NCI-H510A treated with DMSO at 0.1 percent for 48 hours (cell line): ENCODE results near the gene ZNF787.
"Not testable (repeated sequence)": the region's sequence is repeated elsewhere in the genome, so short reads cannot be mapped to it uniquely, and the experiment has no call there.

Source experiments
- DNase-seq: peaks from one replicate; lab custom pipeline; 2025; lab: John Stamatoyannopoulos, UW

Gene ZNF787

DNA sequence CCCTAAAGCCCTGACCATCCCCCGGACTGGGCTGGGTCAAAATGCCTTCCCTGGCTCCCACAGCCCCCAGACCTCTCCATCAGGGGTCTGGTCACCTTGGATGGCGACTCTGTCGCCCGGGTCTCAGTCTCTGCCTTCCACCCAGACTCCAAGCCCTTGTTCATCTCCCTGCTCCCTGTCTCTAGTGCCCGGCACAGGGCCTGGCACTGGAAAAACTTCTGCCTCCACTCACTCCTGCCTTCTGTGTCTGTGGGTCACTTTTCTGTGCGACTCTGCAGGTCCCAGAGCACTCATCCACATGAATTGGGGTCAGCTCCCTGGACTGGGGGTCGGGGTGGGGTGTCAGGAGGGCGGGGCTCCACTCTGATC lies 1.1 kb downstream of the ZNF787 start:
- no peak for DNase-seq

DNA sequence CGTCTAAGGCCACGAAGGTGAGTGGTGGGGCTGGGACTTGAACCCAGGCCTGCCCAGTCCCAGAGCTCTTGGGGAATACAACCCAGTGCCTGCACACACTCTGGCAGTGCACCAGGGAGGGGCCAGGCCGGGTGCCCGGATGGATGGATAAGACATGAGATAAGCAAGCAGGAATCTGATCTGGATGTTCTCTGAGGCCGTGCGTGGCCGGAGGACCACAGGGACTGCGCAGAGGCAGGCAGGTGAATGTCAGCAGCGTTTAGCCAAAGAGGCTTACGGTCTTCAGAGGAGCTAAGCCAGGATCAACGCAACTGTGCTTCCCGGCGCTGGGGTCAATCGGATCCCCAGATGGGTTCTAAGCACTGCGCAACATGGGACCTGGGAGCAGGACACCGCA lies 1.5 kb downstream of the ZNF787 start:
- no peak for DNase-seq

DNA sequence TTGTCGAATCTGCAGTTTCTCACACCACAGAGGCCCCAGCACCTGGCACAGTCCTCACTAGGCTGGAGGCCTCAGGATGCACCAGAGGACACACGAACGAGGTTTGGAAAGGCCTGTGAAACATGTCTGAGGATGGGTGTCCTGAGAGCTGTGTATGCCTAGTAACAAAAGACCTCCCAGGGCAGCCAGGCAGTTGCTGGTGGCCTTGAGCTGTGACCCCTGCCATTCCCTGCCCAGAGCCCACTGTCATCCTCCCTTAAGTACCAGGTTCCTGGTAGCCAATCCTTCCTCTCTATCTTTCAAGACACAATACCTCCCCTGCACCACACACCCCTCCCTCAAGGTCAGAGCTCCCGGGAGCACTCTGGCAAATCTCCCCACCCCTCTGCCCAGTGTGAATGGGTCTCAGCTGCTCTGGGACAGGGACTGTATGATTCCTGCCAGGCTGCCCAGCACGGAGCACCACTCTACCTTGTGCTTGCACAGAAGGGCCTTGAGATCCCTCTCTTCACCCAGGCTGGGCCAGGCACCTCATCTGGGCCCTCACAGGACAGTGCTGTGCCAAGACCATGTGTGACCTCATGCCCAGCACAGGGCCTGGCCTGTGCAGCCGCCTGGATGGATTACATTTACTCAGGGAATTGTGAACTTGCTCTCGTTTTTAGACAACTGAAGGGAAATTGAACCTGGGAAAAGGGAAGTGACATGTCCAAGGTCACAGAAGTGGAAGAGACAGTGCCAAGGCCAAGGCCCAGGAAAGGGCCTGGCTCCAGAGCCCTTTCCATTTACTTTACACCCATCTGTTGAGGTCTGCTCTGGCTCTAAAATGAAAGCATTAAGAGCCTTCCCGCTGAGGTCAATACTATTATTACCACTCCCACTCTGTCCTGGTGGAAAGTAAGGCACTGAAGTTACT lies 2.2 kb downstream of the ZNF787 start:
- DNase-seq: no peak

DNA sequence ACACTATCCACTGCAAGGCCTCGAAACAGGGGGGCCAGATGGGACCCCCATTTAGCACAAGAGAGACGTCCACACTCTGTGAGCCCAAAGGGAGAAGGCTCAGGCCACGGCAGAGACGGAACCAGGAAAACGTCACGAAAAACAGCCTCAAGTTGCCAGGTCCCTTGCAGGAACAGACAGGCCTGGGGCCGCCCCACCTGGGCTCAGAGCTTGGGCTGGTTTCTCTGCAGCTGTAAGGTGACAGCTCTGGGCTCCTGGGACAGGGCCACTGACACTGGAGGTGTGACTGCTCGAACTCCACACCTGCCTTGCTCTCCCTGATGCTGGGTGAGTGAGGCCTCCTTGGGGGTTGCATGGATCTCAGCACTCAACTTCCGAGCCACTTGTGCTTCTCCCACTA lies 3.2 kb downstream of the ZNF787 start:
- no peak for DNase-seq

DNA sequence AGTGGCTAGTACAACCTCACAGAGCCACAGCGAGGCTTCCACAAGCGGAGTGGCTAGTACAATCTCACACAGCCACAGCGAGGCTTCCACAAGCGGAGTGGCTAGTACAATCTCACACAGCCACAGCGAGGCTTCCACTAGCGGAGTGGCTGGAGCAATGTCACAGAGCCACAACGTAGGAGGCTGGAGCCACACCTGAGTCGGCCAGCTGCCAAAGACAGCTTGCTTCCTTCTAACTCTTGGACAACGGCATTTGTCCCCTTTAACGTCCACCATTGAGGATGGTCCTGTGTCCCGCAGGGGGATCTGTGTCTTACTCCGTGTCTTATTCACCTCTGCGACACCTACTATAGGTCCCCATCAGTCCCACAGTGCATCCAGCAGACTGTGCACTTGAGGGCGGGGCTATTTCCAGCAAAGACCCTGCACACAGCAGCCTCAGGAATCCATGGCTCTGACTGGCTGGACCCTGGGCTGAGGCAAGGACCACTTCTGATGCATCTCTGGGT lies 3.7 kb downstream of the ZNF787 start:
- no peak for DNase-seq

DNA sequence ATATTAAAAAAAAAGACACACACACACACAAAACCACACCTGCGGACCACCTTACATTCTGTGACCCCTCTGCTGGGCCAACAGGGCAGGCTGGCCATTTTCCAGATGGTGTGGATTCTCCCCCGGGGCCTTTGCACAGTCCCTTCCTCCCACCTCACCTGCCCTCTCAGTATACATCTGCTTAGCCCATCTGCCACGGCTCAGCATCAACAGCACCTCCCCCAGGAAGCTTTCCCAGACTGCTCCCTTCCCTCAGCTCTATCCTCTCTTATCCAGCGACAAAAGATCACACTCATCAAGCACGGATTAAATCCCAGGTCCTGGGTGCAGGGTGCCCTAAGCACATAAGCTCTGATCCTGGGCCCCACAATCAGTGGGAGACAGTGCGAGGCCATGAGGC lies 4.5 kb downstream of the ZNF787 start:
- DNase-seq: no peak

DNA sequence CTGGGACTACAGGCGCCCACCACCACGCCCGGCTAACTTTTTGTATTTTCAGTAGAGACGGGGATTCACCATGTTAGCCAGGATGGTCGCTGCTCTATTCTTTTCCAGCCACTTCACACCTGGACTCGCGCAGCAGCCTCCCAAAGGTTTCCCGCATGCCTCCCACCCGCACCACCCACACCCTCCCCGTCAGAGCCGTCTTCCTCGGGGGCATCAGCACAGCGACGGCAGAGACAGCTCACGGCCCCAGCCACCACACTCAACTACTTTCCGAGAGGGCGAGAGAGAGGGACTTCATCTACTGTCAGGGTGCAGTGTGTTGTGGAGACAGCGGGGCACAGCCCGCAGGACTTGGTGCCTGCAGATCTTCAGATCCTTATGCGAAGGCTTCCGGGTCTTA lies 5.6 kb downstream of the ZNF787 start:
- DNase-seq: no peak

DNA sequence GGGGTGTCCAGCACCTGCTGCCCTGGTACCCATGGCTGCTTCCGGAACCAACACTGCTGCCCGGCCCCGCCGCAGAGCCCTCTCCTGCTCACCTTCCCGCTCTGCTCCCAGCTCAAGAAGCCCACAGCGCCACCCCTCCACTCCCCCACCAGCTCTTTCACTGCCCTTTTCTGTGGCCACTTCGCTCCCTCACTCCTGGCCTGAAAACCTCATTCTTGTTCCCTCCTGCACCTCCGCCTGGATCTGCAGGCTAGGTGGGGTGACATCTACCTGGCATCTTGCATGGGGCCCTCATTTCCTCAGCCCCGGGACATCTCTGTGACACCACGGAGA lies 6.4 kb downstream of the ZNF787 start:
- DNase-seq: no peak

DNA sequence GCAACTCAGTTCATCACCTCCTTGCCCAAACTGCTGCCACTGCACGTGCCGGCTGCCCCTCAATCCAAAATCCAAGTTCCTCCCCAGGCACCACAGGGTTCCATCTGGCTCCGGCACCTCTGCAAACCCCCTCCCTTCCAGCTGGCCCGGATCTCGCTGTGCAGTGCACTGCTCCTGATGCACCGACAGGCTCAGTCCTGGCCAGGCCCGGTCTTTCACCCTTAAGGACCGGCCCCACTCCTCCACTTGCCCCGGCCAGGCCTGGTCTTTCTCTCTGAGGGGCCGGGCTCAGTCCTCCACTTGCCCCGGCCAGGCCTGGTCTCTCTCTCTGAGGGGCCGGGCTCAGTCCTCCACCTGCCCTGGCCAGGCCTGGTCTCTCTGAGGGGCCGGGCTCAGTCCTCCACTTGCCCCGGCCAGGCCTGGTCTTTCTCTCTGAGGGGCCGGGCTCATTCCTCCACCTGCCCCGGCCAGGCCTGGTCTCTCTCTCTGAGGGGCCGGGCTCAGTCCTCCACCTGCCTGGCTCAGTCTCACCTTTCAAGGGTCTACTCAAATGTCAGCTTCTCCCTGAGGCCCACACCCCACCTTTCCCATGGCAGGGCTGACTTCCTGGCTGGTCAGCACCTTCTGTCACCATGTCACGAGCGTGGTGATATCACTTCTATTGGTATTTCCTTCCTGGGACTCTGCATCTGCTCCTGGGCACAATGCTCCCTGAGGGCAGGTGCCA lies 6.9 kb downstream of the ZNF787 start:
- DNase-seq: no peak

DNA sequence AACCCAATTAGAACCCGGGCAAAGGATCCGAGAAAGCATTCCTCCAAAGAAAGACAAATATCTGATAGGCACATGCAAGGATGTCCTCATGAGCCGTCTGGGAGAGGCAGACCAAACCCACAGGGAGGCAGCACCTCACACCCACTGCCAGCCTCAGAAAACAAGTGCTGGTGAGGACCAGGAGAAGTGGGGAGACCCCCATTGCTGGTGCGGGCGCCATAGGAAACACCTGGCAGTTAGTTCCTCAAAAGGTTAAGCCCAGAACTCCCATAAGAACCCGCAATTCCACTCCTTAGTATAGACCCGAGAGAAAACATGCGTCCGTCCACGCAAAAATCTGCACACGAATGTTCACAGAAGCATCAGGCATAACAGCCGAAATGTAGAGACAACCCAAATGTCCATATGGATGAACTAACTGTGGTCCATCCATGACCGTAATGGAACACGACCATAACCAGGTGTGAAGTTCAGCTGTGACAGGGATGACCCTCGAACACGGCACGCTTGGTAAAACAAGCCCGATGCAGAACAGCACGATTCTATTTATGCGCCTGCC lies 7.9 kb downstream of the ZNF787 start:
- no peak for DNase-seq

DNA sequence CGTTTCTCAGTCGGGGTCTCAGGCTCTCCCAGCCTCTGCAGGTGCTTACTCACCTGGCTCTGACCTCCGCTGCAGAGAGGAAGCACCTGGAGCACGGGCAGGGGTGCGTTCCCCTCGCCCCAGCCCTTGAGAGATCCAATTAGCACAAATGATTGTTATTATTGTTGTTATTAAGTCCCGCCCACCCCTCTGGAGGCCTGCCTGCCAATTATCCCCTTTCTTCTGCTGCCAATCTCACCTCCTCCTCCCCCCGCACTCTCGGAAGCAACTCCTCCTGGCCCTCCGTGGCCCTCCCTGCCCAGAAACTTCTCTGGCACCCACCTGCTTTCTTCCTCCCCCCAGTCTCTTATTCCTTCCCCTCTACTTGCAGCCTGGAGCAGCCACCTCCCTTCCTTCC lies 8.8 kb downstream of the ZNF787 start:
- DNase-seq: no peak

DNA sequence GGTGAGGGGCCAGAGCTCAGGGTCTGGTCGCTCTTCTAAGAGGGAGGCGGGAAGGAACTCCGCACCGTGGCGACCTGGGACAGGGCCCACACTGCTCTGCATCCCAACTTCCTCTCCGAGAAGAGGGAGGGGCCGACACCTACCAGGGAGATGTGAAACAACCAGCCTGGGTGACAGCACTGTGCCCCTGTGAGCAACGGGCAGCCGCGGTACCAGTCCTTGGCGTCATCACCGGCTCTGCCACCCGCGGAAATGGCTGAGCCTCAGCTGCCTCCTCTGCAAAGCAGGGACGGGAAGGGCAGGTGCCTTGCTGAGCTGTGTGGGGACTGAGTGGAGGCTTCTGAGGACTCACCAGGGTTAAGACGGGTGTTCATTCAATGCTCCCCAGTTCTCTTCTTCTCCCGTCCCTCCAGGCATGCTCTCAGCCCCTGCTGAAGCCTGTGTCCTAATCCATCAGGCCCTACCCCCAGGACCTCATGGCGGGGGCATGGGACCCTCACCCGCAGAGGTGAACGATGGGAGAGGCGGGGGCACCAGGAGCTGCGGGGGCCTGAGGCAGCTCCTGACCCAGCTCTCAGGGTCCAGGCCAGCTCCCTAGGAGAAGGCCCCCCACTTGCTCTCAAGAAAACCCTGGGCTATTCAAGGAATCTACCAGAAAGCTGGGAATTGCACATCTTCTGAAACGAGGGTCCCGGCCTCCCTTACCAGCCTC lies 9.3 kb downstream of the ZNF787 start:
- DNase-seq: no peak

DNA sequence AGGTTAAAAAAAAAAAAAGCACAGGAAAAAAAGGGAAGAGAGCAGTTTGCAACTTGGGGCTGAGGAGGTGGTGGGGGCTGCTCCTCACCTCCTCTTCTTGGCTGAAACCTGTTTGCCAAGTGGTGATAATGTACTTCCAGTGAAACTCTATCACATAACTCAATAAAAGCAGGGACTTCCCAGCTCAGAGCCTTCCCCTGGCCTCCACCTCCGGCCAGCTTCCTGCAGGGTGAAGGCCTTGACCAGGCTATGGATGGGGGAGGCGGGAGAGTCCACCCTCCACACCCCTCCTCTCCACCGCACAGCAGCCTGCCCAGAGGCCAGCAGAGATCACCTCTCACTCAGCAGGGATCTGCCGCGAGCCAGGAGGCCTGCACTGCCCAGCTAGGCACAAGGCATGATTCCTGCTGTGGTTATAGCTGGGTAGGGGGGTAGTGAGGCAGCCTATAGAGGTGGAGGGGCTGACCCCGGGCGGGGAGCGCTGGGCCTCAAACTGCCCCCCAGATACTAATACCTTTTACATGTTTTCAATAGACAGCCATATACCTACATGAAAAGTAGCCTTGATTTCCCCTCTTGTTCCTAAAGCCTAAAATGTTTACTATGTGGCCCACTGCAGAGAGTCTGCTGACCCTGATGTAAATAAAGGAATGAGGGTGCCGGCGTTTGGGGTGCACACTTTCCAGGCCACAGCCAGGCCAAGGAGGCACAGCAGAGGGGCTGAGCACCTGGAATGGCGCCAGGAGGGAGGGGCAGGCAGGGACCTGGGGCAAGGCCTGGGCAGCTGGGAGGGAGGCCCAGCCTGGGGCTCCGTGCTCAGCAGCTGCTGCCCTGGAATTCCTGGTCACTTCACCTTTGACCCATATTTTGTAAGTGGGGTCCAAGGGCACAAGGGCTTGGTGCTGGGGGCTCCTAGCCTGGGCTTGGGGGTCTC lies 10.3 kb downstream of the ZNF787 start:
- DNase-seq: no peak

DNA sequence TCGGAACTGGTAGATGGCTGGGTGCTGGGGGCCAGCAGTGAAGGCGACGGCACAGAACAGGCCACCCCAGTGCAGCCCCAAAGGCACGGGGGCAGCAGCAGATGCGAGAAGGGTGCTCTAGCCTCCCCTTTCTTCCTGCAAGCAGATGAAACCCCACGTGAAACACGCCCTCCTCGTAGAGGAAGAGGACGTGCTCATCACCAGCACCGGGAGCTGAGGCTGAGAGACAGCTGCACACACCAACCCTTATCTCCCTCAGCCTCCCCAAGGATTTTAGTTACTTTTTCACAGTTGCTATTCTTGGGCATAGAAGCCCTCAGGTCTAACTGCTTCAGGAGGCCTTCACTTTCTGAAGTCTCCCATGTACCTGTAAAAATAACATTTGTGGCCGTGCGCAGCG lies 11.9 kb downstream of the ZNF787 start:
- DNase-seq: no peak

DNA sequence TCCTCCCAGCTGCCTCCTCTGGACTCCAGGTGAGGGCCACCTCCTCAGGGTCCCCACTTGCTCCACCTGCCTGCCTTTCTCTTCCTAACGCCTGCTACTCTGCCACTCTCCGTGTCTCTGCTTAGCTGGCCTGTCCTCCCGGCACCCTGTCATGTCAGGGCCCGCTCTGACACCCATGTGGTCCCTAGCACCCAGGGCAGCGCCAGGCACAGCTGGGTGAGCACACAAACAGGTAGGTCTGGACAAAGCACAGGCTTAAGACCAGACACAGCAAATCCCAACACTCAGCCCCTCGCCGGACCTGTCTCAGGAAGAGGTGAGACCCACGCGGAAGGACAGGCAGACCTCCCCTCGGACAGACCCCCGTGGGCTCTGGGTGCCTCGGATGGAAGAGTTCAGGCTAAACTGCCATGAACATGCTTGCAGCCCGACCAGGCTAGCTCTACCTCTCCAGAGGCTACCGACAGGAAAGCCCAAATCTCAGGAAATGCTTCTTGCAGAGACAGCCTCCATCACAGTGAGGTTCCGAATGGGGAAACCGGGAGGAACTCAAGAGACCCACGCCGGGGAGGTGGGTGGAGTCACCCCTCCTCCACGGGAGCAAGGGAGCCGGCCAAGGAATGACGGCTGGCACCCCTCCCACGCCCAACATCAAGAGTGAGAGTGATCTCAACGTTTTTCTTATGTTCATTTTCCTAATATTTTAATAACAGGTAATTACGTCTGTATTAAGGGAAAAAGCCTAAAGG lies 12.5 kb downstream of the ZNF787 start:
- DNase-seq: no peak

DNA sequence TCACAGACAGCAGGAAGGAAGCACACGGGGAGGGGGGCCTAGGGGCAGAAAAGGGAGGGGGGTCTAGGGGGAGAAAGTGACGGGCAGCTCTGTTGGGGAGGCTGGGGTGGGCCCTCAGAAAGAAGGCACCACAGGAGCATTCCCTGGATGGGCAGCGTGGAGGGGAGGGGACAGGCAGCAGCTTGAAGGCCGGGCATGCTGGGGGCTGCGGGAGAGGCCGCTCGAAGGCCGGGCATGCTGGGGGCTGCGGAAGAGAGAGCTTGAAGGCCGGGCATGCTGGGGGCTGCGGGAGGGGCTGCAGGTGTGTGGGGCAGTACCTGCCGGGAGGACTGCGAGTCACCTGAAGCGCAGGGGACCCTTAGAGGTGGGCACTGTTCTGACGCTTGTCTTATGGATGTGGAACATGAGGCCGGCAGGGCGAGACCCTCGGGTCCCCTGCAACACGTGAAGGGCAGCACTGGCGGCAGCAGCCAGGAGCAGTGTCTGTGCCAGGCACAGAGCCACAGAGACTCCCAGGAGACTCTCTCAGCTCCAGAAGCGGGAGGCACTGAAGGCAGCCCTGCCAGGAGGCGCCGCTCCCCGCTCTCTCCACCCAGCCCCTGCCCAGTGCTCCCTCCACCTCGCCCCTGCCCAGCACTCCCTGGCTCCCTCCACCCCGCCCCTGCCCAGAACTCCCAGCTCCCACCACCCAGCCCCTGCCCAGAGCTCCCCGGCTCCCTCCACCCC lies 13.3 kb downstream of the ZNF787 start:
- DNase-seq: no peak

DNA sequence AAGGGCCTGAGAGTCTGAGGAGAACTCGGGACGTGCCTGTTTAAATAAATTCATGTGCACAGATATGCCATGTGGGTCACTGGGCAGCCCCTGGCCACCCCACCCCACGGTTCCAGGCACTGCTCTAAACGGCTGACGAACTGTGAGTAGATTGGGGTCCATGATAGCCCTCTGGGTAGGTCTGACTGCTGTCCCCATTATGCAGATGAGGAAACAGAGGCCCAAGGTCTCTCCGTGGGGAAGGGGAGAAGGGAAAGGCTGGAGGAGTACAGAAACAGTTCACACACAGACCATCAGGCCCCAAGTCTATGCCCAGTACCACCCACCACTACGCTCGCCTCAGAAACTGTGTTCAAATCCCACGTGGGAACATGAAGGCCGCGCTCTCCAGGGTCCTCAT lies 14.1 kb downstream of the ZNF787 start:
- no peak for DNase-seq

DNA sequence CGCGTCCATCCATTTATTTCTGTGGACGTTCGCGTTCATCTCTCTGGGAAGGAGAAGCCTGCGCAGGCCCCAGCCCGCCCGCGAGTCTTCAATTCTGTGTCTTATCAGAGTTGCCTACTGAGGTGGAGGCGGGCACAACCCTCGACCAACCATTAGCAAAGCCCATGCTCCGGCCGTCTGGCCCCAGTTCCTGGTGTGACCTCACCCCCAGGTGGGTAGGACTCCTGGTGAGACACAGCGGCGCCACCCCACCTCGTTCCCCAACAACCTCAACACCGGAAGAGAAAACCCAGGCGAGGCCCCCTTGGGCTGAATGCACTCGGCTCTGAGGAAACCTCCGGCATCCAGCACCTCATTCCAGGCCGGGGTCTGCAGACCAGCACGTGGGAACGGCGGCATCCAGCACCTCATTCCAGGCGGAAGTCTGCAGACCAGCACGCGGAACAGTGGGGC lies 14.7 kb downstream of the ZNF787 start:
- DNase-seq: no peak

DNA sequence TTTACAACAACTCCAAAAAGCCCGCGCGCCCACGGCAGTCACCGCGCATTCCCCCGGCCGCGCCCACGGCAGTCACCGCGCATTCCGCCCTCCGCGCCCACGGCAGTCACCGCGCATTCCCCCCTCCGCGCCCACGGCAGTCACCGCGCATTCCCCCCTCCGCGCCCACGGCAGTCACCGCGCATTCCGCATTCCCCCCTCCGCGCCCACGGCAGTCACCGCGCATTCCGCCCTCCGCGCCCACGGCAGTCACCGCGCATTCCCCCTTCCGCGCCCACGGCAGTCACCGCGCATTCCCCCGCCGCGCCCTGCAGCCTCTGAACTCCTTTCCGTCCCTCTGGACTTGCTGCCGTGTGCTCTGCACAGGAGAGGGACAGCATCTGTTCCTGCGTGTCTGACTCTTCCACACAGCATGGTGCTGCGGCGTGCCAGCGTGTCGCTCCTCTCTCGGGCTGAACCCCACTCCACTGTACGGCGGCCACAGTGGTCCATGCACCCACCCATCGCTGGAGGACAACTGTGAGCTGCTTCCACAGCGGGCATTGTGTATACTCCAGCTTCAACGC lies 15.2 kb downstream of the ZNF787 start:
- not testable (repeated sequence) for DNase-seq
